GM12878 (cell line): ENCODE results near the gene SYNJ2. TPM values are rescaled to one million over a fixed set of nuclear protein-coding genes. Genes with fewer than 3 reads are reported as not detected.

ENCODE experiments used
- ATAC-seq: fragments of 200-7000 bp; cut with Tn5 transposase; 3 replicates; pipeline ENCODE4 v1.9.1; 2020; ENCODE audit warnings: mild to moderate bottlenecking, moderate library complexity
- BruUV-seq: library from RNA; stranded (reverse); fragments of 400-500 nt; replicated peaks from 2 replicates; lab custom pipeline; 2021; lab: Mats Ljungman, UMichigan
- CTCF ChIA-PET: fragments of 300-600 bp; sonication (Branson Sonifier 250); formaldehyde crosslinking; extraction: SDS; loops from one replicate; lab custom pipeline; 2021; ENCODE audit warnings: inconsistent platforms; lab: Yijun Ruan, JAX
- POLR2A ChIA-PET: fragments of 350-600 bp; formaldehyde crosslinking; extraction: SDS; loops from one replicate; lab custom pipeline; 2021; ENCODE audit warnings: inconsistent platforms; lab: Charles Lee
- RAD21 ChIA-PET: fragments of 300-600 bp; sonication (Branson Sonifier 250); formaldehyde crosslinking; loops from one replicate; lab custom pipeline; 2023; ENCODE audit warnings: antibody characterized with exemption; ENCODE audit not compliant: unreplicated experiment; lab: Charles Lee
- SMC1A ChIA-PET: fragments of 300-600 bp; sonication (Branson Sonifier 250); formaldehyde crosslinking; loops from one replicate; lab custom pipeline; 2023; ENCODE audit not compliant: unreplicated experiment, uncharacterized antibody; lab: Charles Lee
- DNase-seq: peaks from one replicate; pipeline ENCODE4 v3.0.0-alpha.2; 2011; ENCODE audit warnings: low read depth, low spot score
- FAIRE-seq: peaks from 3 replicates; lab custom pipeline; 2011; peaks lifted over from hg19 to GRCh38; lab: Jason Lieb, UNC
- H2AFZ ChIP-seq: 2 replicates; pipeline ENCODE4 v1.6.0; 2011; ENCODE audit warnings: low read depth, low read length, control low read depth; ENCODE audit not compliant: control insufficient read depth
- H3K27ac ChIP-seq: 2 replicates; pipeline ENCODE4 v1.5.1; 2011; ENCODE audit warnings: control low read depth; ENCODE audit not compliant: control insufficient read depth, insufficient read depth
- H3K27me3 ChIP-seq, 2 experiments: replicated peaks in 1 of 2; 2 replicates each; pipeline versions ENCODE4 v1.6.0 to v1.6.1; 2011; ENCODE audit warnings: low read length in 1 of 2; ENCODE audit not compliant: control insufficient read depth in 2 of 2, insufficient read depth in 2 of 2
- H3K36me3 ChIP-seq, 2 experiments: 2 replicates each; pipeline ENCODE4 v1.5.1; 2011; ENCODE audit warnings: low read length in 1 of 2; ENCODE audit not compliant: control insufficient read depth in 2 of 2, insufficient read depth in 2 of 2
- H3K4me1 ChIP-seq: 2 replicates; pipeline ENCODE4 v1.6.1; 2011; ENCODE audit warnings: mild to moderate bottlenecking, low read length, moderate library complexity, mixed read lengths; ENCODE audit not compliant: control insufficient read depth, insufficient read depth
- H3K4me2 ChIP-seq: 2 replicates; pipeline ENCODE4 v1.6.0; 2011; ENCODE audit warnings: control low read depth; ENCODE audit not compliant: control insufficient read depth, insufficient read depth
- H3K4me3 ChIP-seq: fragments of 200-600 bp; sonication (generic); 2 replicates; pipeline ENCODE4 v1.5.1; 2016
- H3K79me2 ChIP-seq: 2 replicates; pipeline ENCODE4 v1.6.0; 2011; ENCODE audit warnings: low read length; ENCODE audit not compliant: control insufficient read depth, insufficient read depth
- H3K9ac ChIP-seq: 2 replicates; pipeline ENCODE4 v1.8.0; 2011; ENCODE audit warnings: low read length, control low read depth, mixed read lengths; ENCODE audit not compliant: control insufficient read depth, insufficient read depth
- H3K9me3 ChIP-seq: replicated peaks from 3 replicates; pipeline ENCODE4 v1.5.1; 2011; ENCODE audit warnings: mild to moderate bottlenecking, low read length; ENCODE audit not compliant: control insufficient read depth, insufficient read depth
- H4K20me1 ChIP-seq: 2 replicates; pipeline ENCODE4 v1.6.0; 2011; ENCODE audit not compliant: control insufficient read depth, insufficient read depth
- MLLT1 ChIP-seq: fragments of 450-650 bp; IDR thresholded peaks from 2 replicates; pipeline ENCODE4 v1.6.1; 2016; ENCODE audit warnings: mild to moderate bottlenecking
- WRNIP1 ChIP-seq: IDR thresholded peaks from 2 replicates; pipeline ENCODE4 v1.6.1; 2011; ENCODE audit warnings: low read depth, low read length, improper control_type of control experiment, borderline replicate concordance
- ZNF622 ChIP-seq: fragments of 450-650 bp; IDR thresholded peaks from 2 replicates; pipeline ENCODE4 v1.6.1; 2017; ENCODE audit warnings: mild to moderate bottlenecking, inconsistent platforms
- WGBS: methylation state at CpG from one replicate; pipeline ENCODE4 v1.1.6; 2016; ENCODE audit warnings: low lambda C conversion rate; ENCODE audit not compliant: insufficient replicate concordance, insufficient coverage; ENCODE audit errors: missing lambda C conversion rate; 5-methylcytosine and 5-hydroxymethylcytosine counted together
- in situ Hi-C: fragments of 300-500 bp; cut with MboI; formaldehyde crosslinking; loops from 9 replicates; pipeline ENCODE4 v1.14.3; 2018; ENCODE audit warnings: mixed read lengths
- intact Hi-C: fragments of 100-400 bp; cut with micrococcal nuclease; formaldehyde crosslinking; loops from one replicate; pipeline ENCODE4 v1.14.2; 2022; ENCODE audit not compliant: unreplicated experiment
- polyA plus RNA-seq, 11 experiments: library from polyadenylated mRNA; depleted of rRNA in 4 of 11; unstranded in 6 of 11; stranded (reverse) in 5 of 11; fragments of >200 nt; fragmentation: Nextera tagmentation in 4 of 11; fragmentation: Illumina TruSeq in 1 of 11; extraction: Ambion mirVana in 4 of 11; extraction: Trizol in 1 of 11; gene quantifications; 1 replicate in 1 of 11; 2 replicates in 10 of 11; pipeline versions ENCODE4 v1.2.1 to v1.2.3, GENCODE V29; 2011 to 2016; ENCODE audit warnings: inconsistent platforms in 2 of 11, missing spikeins in 2 of 11, low read depth in 1 of 11
- total RNA-seq, 4 experiments: library from RNA; depleted of rRNA in 3 of 4; stranded (reverse); fragments of >200 nt in 3 of 4; fragmentation: Illumina TruSeq in 1 of 4; extraction: Trizol in 1 of 4; gene quantifications; 2 replicates each; pipeline versions ENCODE4 v1.2.1 to v1.2.3, GENCODE V29; 2013 to 2021

Gene SYNJ2
- total and polyA plus RNA-seq, 10 of the 15 experiments (the other 5 are each of a cell fraction or from before 2014, with no cell fraction given): 0.11 to 1.8 (median 0.57) TPM

GRCh38 chr6:158000530-158001307, 19.1 kb downstream of the SYNJ2 start:
- H3K9ac ChIP-seq: no peak overlapping the region
- intact Hi-C loops: no loop called here
- ATAC-seq (no peak), DNase-seq (no peak), FAIRE-seq (no peak)
- WGBS: 90% methylated on average over 16 of the region's 17 CpGs
- SMC1A ChIA-PET: interaction anchor here (0.5 kb wide), 1 partner anchor 17 kb away, joined by 3 read pairs; no protein-coding TSS in a partner anchor
- POLR2A ChIA-PET: interaction anchor here (0.5 kb wide), 1 partner anchor 18 kb away, joined by 4 read pairs; no protein-coding TSS in a partner anchor
- H3K4me2 ChIP-seq: no peak overlapping the region
- H3K27me3 ChIP-seq: no peaks in the 10 kb centered on the region
- RAD21 ChIA-PET: interaction anchor here (0.6 kb wide), 1 partner anchor 518 kb away, joined by 3 read pairs; no protein-coding TSS in a partner anchor
- H3K27ac ChIP-seq: no peak overlapping the region
- H2AFZ ChIP-seq: no peak overlapping the region
- in situ Hi-C loops: no loop called here
- H4K20me1 ChIP-seq: no peaks in the 10 kb centered on the region
- CTCF ChIA-PET: no interaction called here
- no peak for TF ChIP-seq WRNIP1
- no peak for TF ChIP-seq MLLT1
- TF ChIP-seq ZNF622: no peak
- no peaks in the 10 kb centered on the region for H3K36me3 ChIP-seq
- BruUV-seq: no TSS peak
- no peaks in the 10 kb centered on the region for H3K9me3 ChIP-seq
- peaks cover 4% of the 10 kb centered on the region; the same call in 1 of the 2 replicates for H3K4me1 ChIP-seq
- no peaks in the 10 kb centered on the region for H3K79me2 ChIP-seq
- H3K4me3 ChIP-seq: no peak overlapping the region
